Measurements from ENCODE around the gene AXIN1.
A peak's percentile ranks its signal among the peaks of the same experiment; 100 is the strongest.
"Not testable (repeated sequence)": the region's sequence is repeated elsewhere in the genome, so short reads cannot be mapped to it uniquely, and the experiment has no call there.

AXIN1 gene

GRCh38 chr16:354291-354881 is 1.9 kb upstream of the AXIN1 start:
- DNase-seq (ENCODE audit: low spot score), result no peak

GRCh38 chr16:353404-354290 is 1.1 kb upstream of the AXIN1 start:
- no peak for DNase-seq (ENCODE audit: low spot score)

- DNase-seq (ENCODE audit: low spot score), result peak; percentile 23
These were observed 561 bp downstream of the AXIN1 start for GRCh38 chr16:351804-352520.

GRCh38 chr16:350203-350602 is 2.3 kb downstream of the AXIN1 start:
- DNase-seq (ENCODE audit: low spot score), result no peak

GRCh38 chr16:349211-349610 is 3.3 kb downstream of the AXIN1 start:
- DNase-seq (ENCODE audit: low spot score), result no peak

- not testable (repeated sequence) for DNase-seq (ENCODE audit: low spot score)
These were observed 4.0 kb downstream of the AXIN1 start for GRCh38 chr16:348495-348894.

- no peak for DNase-seq (ENCODE audit: low spot score)
These were observed 5.3 kb downstream of the AXIN1 start for GRCh38 chr16:347203-347602.

- no peak for DNase-seq (ENCODE audit: low spot score)
These were observed 5.9 kb downstream of the AXIN1 start for GRCh38 chr16:346587-346986.

- DNase-seq (ENCODE audit: low spot score), result no peak
These were observed 6.8 kb downstream of the AXIN1 start for GRCh38 chr16:345772-346171.

- DNase-seq (ENCODE audit: low spot score), result no peak
These were observed 9.9 kb downstream of the AXIN1 start for GRCh38 chr16:342455-343213.

GRCh38 chr16:341974-342336 is 10.6 kb downstream of the AXIN1 start:
- not testable (repeated sequence) for DNase-seq (ENCODE audit: low spot score)

GRCh38 chr16:341095-341973 is 11.2 kb downstream of the AXIN1 start:
- DNase-seq (ENCODE audit: low spot score), result not testable (repeated sequence)

GRCh38 chr16:340370-341091 is 12.0 kb downstream of the AXIN1 start:
- DNase-seq (ENCODE audit: low spot score), result no peak

GRCh38 chr16:339680-340079 is 12.8 kb downstream of the AXIN1 start:
- no peak for DNase-seq (ENCODE audit: low spot score)

GRCh38 chr16:337975-338575 is 14.4 kb downstream of the AXIN1 start:
- DNase-seq (ENCODE audit: low spot score), result no peak

- no peak for DNase-seq (ENCODE audit: low spot score)
These were observed 15.1 kb downstream of the AXIN1 start for GRCh38 chr16:337437-337836.

GRCh38 chr16:336269-336668 is 16.3 kb downstream of the AXIN1 start:
- DNase-seq (ENCODE audit: low spot score), result no peak

GRCh38 chr16:334861-335632 is 17.5 kb downstream of the AXIN1 start:
- DNase-seq (ENCODE audit: low spot score), result not testable (repeated sequence)

- DNase-seq (ENCODE audit: low spot score), result not testable (repeated sequence)
These were observed 18.2 kb downstream of the AXIN1 start for GRCh38 chr16:334164-334832.
